ENCODE results near the gene NDUFAF7. TPM values are rescaled to one million over a fixed set of nuclear protein-coding genes. Genes with fewer than 3 reads are reported as not detected.
A peak's percentile ranks its signal among the peaks of the same experiment; 100 is the strongest.

Gene NDUFAF7
- 50.1 and 55.2 TPM in 2 replicates for total RNA-seq (2013; cell fraction: nucleolus; rRNA removed)
- total RNA-seq (2014; rRNA removed) (16.6 and 22.0 TPM in 2 replicates), total RNA-seq (2014; rRNA removed; fragmentation: Illumina TruSeq; extraction: Trizol) (25.3 and 26.6 TPM in 2 replicates), total RNA-seq (2021) (17.1 and 21.1 TPM in 2 replicates), polyA plus RNA-seq (2011; rRNA removed) (39.5 and 57.4 TPM in 2 replicates), polyA plus RNA-seq (2014; fragmentation: Illumina TruSeq; extraction: Trizol) (26.6 and 31.2 TPM in 2 replicates), polyA plus RNA-seq (2014; fragmentation: Nextera tagmentation; extraction: Ambion mirVana) (10 to 100 TPM; 18.3 to 25.0 TPM), polyA plus RNA-seq (2014; rRNA removed) (21.2 and 30.0 TPM in 2 replicates), polyA plus RNA-seq (2016; fragmentation: Nextera tagmentation; extraction: Ambion mirVana) (10 to 100 TPM; 23.2 to 23.6 TPM), polyA minus RNA-seq (2011; rRNA and poly(A)+ RNA removed) (18.0 and 20.8 TPM in 2 replicates), Bru-seq, nascent RNA (percentile 87 among the genes with signal in this experiment), BruChase-seq, experiment 1, labeled RNA remaining after a 6-hour chase (percentile 87 among the genes with signal in this experiment), BruChase-seq, experiment 2, labeled RNA remaining after a 2-hour chase (percentile 89 among the genes with signal in this experiment)
- polyA plus RNA-seq (2011; ENCODE audit: low read depth), result 14.5 TPM
- 20.7 and 26.2 TPM in 2 replicates for polyA plus RNA-seq (2011; cell fraction: cytosol; rRNA removed)
- 61.1 and 71.0 TPM in 2 replicates for polyA plus RNA-seq (2011; cell fraction: nucleus; rRNA removed)
- 15.2 and 16.1 TPM in 2 replicates for polyA plus RNA-seq (2012)
- polyA minus RNA-seq (2011; cell fraction: cytosol; rRNA and poly(A)+ RNA removed), result 6.2 and 6.9 TPM in 2 replicates
- polyA minus RNA-seq (2011; cell fraction: nucleus; rRNA and poly(A)+ RNA removed), result 11.5 and 13.9 TPM in 2 replicates
- long read RNA-seq, experiment 1, transcript NDUFAF7-201 (10 exons, 2,176 nt), result major isoform, 6 of 9 reads
- long read RNA-seq, experiment 1, partial matches to known transcripts, result 0 of 9 reads
- long read RNA-seq, experiment 1, other reads (novel, unspliced or antisense), result 3 of 9 reads
- long read RNA-seq, experiment 2, transcript NDUFAF7-201 (10 exons, 2,176 nt), result major isoform, 95 of 171 reads
- long read RNA-seq, experiment 2, partial matches to known transcripts, result 13 of 171 reads
- long read RNA-seq, experiment 2, other reads (novel, unspliced or antisense), result 61 of 171 reads

DNA sequence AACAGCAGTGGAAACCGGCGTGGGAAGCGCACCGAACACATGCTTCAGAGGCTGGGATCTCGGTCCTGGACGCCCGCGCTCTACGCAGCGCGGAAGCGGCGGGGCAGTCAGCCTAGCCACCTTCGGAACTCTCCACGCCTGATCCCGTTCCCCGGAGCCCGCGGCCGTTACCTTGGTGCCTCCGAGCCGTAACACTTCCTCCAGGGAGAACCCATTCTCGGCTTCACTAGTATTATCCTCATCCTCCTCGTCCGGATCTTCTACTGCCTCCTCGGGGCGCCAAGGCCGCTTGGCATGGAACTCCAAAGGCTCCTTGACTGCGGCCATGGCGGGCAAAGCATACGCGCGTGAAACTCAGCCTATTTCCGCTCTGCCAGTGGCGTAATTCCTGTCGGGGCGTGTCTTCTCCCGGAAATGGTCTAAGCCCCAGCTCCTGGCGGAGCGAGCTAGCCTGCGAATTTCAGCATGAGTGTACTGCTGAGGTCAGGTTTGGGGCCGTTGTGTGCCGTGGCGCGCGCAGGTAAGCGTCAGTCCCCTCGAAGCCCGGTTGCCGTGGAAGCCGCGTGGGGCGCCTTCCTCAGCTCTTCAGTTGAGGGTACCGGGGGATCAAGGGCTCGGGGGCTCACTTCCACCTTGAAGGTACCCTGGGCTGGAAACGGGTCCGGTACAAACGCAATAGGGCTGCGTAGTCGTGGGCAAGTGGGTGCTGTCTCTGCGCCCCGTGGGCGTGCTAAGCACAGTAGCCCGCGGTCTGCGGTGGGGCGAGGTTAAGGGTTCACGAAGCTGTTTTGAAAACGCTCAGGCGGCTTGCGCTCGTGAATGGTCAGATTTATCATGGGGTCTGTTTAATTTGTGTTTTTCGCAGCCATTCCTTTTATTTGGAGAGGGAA, at the start of gene NDUFAF7, which contains the start of gene CEBPZ:
Gene NDUFAF7 (plus strand): TSS at position 418 of the 890 bp plus-strand sequence. CDS start 48 bp downstream, at position 466.
Gene CEBPZ (minus strand): TSS at position 356 of the 890 bp plus-strand sequence. CDS start 29 bp downstream, at position 327.
- peak within 1 kb of the TSS; percentile 71 for H3K4me2 ChIP-seq (ENCODE audit: control insufficient read depth, insufficient read depth)
- POLR2A ChIA-PET, result interaction anchor here (0.6 to 2.4 kb wide), 7 partner anchors 13 to 264 kb away, joined by 3 to 11 read pairs (median 4); partner anchors contain the start of genes CEBPZOS and EIF2AK2
- peak within 1 kb of the TSS; percentile 91 for H3K4me3 ChIP-seq
- WGBS (ENCODE audit: insufficient coverage, insufficient replicate concordance, low lambda C conversion rate, missing lambda C conversion rate), result 1% methylated on average over 73 of the region's 73 CpGs
- peaks cover 64% of the 10 kb centered on the region for H3K79me2 ChIP-seq (ENCODE audit: control insufficient read depth, insufficient read depth, low read length)
- H3K36me3 ChIP-seq (ENCODE audit: control insufficient read depth in 2 of 2, insufficient read depth in 2 of 2, low read length in 1 of 2), result peaks cover 0 to 8% of the 10 kb centered on the region in 2 experiments; a peak in 1 of 4 replicates
- FAIRE-seq (peak; percentile 95), ATAC-seq (peak; percentile 93), DNase-seq (ENCODE audit: low read depth, low spot score) (peak; percentile 59)
- peak within 1 kb of the TSS; percentile 82 for H2AFZ ChIP-seq (ENCODE audit: control insufficient read depth, low read depth, low read length)
- peak within 1 kb of the TSS; percentile 87 for H3K27ac ChIP-seq (ENCODE audit: control insufficient read depth, insufficient read depth)
- in situ Hi-C loops (cut with MboI), result no loop called here
- no peaks in the 10 kb centered on the region for H4K20me1 ChIP-seq (ENCODE audit: control insufficient read depth, insufficient read depth)
- no TSS peak for BruUV-seq (replicated peaks)
- H3K4me1 ChIP-seq (ENCODE audit: control insufficient read depth, insufficient read depth, low read length), result no peaks in the 10 kb centered on the region
- H3K27me3 ChIP-seq (replicated peaks in 1 of 2; ENCODE audit: control insufficient read depth in 2 of 2, insufficient read depth in 2 of 2, low read length in 1 of 2), result no peaks in the 10 kb centered on the region
- intact Hi-C loops (cut with micrococcal nuclease; ENCODE audit: unreplicated experiment), result loop anchor here (5.0 kb wide), 1 partner anchor 74 kb away; the partner anchor contains the start of gene EIF2AK2
- RAD21 ChIA-PET (ENCODE audit: unreplicated experiment), result interaction anchor here (0.6 to 1.4 kb wide), 4 partner anchors 11 to 601 kb away, joined by 3 to 5 read pairs (median 4); partner anchors contain the start of gene EIF2AK2
- no peaks in the 10 kb centered on the region for H3K9me3 ChIP-seq (replicated peaks; ENCODE audit: control insufficient read depth, insufficient read depth, low read length)
- peak within 1 kb of the TSS; percentile 87 for H3K9ac ChIP-seq (ENCODE audit: control insufficient read depth, insufficient read depth, low read length)
- SMC1A ChIA-PET (ENCODE audit: uncharacterized antibody, unreplicated experiment), result interaction anchor here (1.0 to 2.1 kb wide), 6 partner anchors 9 to 62 kb away, joined by 3 to 6 read pairs (median 4); partner anchors contain the start of gene CEBPZOS
- CTCF ChIA-PET, result interaction anchor here (0.8 to 1.1 kb wide), 3 partner anchors 30 to 146 kb away, joined by 3 to 4 read pairs (median 3); no protein-coding TSS in a partner anchor
- no peak for TF ChIP-seq RELA (IDR thresholded peaks at IDR 0.05; ENCODE audit: borderline replicate concordance, partially characterized antibody)
- peak; percentile 26 for TF ChIP-seq BCL3 (IDR thresholded peaks at IDR 0.05; ENCODE audit: borderline replicate concordance, insufficient read depth, low read depth, low read length, poor library complexity, severe bottlenecking)
- peak; percentile 96 for TF ChIP-seq POLR2AphosphoS2 (IDR thresholded peaks at IDR 0.05; ENCODE audit: low read depth, low read length)
- TF ChIP-seq, protein P1, sequence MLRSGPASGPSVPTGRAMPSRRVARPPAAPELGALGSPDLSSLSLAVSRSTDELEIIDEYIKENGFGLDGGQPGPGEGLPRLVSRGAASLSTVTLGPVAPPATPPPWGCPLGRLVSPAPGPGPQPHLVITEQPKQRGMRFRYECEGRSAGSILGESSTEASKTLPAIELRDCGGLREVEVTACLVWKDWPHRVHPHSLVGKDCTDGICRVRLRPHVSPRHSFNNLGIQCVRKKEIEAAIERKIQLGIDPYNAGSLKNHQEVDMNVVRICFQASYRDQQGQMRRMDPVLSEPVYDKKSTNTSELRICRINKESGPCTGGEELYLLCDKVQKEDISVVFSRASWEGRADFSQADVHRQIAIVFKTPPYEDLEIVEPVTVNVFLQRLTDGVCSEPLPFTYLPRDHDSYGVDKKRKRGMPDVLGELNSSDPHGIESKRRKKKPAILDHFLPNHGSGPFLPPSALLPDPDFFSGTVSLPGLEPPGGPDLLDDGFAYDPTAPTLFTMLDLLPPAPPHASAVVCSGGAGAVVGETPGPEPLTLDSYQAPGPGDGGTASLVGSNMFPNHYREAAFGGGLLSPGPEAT (IDR thresholded peaks at IDR 0.05; ENCODE audit: low read depth), result peak; percentile 77
- no peak for TF ChIP-seq CHD4 (IDR thresholded peaks at IDR 0.05)
- TF ChIP-seq NFYB (IDR thresholded peaks at IDR 0.05; ENCODE audit: insufficient read depth, low read depth, low read length), result no peak
- peak; percentile 78 for TF ChIP-seq IKZF1 (conservative IDR thresholded peaks at IDR 0.05)
- peak; percentile 24; the same call in 1 of the 2 replicates for TF ChIP-seq JUNB (IDR thresholded peaks at IDR 0.05)
- no peak for TF ChIP-seq CEBPZ (IDR thresholded peaks at IDR 0.05; ENCODE audit: low read depth, low read length)
- TF ChIP-seq NFYA (IDR thresholded peaks at IDR 0.05; ENCODE audit: borderline replicate concordance, low read depth, low read length), result no peak
